ENCODE data around the gene FRAS1. TPM values are rescaled to one million over a fixed set of nuclear protein-coding genes. Genes with fewer than 3 reads are reported as not detected.

Gene FRAS1
- total and polyA plus RNA-seq, 9 of the 15 experiments (the other 6 are each of a cell fraction or from before 2014, with no cell fraction given): under 0.01 to 0.11 (median 0.04) TPM; not detected in 2

DNA sequence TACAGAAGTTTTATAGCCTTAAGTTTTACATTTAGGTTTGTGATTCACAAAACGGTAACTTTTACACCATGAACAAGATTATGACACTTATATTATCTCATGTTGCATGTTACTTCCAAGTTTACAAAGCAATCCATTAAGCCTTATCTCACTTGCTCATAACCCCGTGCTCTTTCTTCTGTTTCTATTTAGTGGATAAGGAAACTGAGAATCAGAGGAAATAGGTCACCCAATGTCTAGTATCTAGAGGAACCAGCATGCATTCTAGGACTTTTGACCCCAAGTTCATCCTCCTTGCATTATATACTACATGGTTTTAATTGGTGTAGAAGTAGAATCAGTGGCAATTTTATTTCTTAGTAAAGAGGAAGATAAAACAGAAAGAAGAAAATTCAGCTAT, 427.5 kb downstream of the FRAS1 start (continued):
- peak; percentile 100 for TF ChIP-seq TEAD4 (IDR thresholded peaks at IDR 0.05; ENCODE audit: low read length)
- no peak for TF ChIP-seq TEAD4 (CRISPR knock-in tag; IDR thresholded peaks at IDR 0.05; ENCODE audit: borderline replicate concordance)
- no peak for TF ChIP-seq LARP7 (IDR thresholded peaks at IDR 0.05)

GRCh38 chr4:78493731-78494130, 436.6 kb downstream of the FRAS1 start:
- no peak for ATAC-seq
- Histone ChIP-seq H4K20me1 (replicated peaks; ENCODE audit: control insufficient read depth, insufficient read depth, low read length) (no peaks in the 10 kb centered on the region), H3K9me3 (replicated peaks; ENCODE audit: control insufficient read depth, insufficient read depth, low read depth, low read length) (no peaks in the 10 kb centered on the region), H3K79me2 (ENCODE audit: control insufficient read depth, insufficient read depth, low read length) (no peaks in the 10 kb centered on the region), H3K27me3 (ENCODE audit: control insufficient read depth in 2 of 2, insufficient read depth in 2 of 2, low read length in 2 of 2) (no peaks in the 10 kb centered on the region), H3K4me1 (replicated peaks in 1 of 2; ENCODE audit: control insufficient read depth in 2 of 2, insufficient read depth in 2 of 2, low read length in 2 of 2) (no peaks in the 10 kb centered on the region), H3K9ac (ENCODE audit: insufficient read depth in 1 of 2, low read depth in 2 of 2, low read length in 2 of 2) (no peak overlapping the region), H2AFZ (ENCODE audit: low read depth, low read length) (no peak overlapping the region), H3K9me1 (ENCODE audit: control insufficient read depth, insufficient read depth, low read length) (no peaks in the 10 kb centered on the region), H3K36me3 (ENCODE audit: control insufficient read depth, insufficient read depth, low read length) (no peaks in the 10 kb centered on the region), H3K27ac (ENCODE audit: extremely low read depth, low read depth, low read length) (no peak overlapping the region), H3K4me3 (no peak overlapping the region), H3K4me2 (ENCODE audit: insufficient read depth, low read length) (no peak overlapping the region)
- no peak for FAIRE-seq
- no peak for DNase-seq (ENCODE audit: extremely low read depth in 1 of 4, low spot score in 3 of 4)
- ChIA-PET POLR2A (no interaction called here), CTCF (ENCODE audit: low intra/inter-chr PET ratio) (no interaction called here)
- BruUV-seq (replicated peaks): no TSS peak
- intact Hi-C loops (cut with micrococcal nuclease) (no loop called here), in situ Hi-C loops (cut with MboI) (no loop called here)
- no peak for TF ChIP-seq TAF15 (IDR thresholded peaks at IDR 0.05; ENCODE audit: low read depth, low read length)
- no peak for TF ChIP-seq HNRNPL (IDR thresholded peaks at IDR 0.05; ENCODE audit: low read depth, low read length)
- no peak for TF ChIP-seq FOXJ3 (CRISPR knock-in tag; IDR thresholded peaks at IDR 0.05)
- TF ChIP-seq CREB1 (IDR thresholded peaks at IDR 0.05): no peak
- no peak for TF ChIP-seq CREB1 (CRISPR knock-in tag; IDR thresholded peaks at IDR 0.05)
- no peak for TF ChIP-seq ELF2 (CRISPR knock-in tag; IDR thresholded peaks at IDR 0.05)
- TF ChIP-seq PKNOX1 (IDR thresholded peaks at IDR 0.05): no peak
- no peak for TF ChIP-seq U2AF1 (optimal IDR thresholded peaks at IDR 0.05; ENCODE audit: low read depth, low read length)
- TF ChIP-seq HSF4 (CRISPR knock-in tag; IDR thresholded peaks at IDR 0.05; ENCODE audit: borderline replicate concordance): no peak
- TF ChIP-seq ADNP (tag; IDR thresholded peaks at IDR 0.05): no peak
- no peak for TF ChIP-seq TCFL5 (CRISPR knock-in tag; conservative IDR thresholded peaks at IDR 0.05)
- no peak for TF ChIP-seq ZKSCAN3 (CRISPR knock-in tag; IDR thresholded peaks at IDR 0.05)
- no peak for TF ChIP-seq THAP7 (CRISPR knock-in tag; IDR thresholded peaks at IDR 0.05)
- TF ChIP-seq FIP1L1 (IDR thresholded peaks at IDR 0.05; ENCODE audit: low read depth, low read length, poor library complexity, severe bottlenecking): no peak
